GM10266 (cell line): ENCODE results near the gene GULP1.

Experiments used
- DNase-seq: peaks from one replicate; pipeline ENCODE4 v3.0.0; 2012; ENCODE audit errors: extremely low spot score
- CTCF ChIP-seq: IDR thresholded peaks from 2 replicates; pipeline ENCODE4 v1.5.1; 2012; ENCODE audit warnings: mild to moderate bottlenecking, low read depth; ENCODE audit not compliant: control insufficient read depth, insufficient read depth; ENCODE audit errors: missing control alignments

Gene GULP1

GRCh38 chr2:188523919-188524318 lies 232.2 kb downstream of the GULP1 start:
- DNase-seq = no peak

GRCh38 chr2:188524519-188525113 lies 232.9 kb downstream of the GULP1 start:
- TF ChIP-seq CTCF = peak; percentile 68
- DNase-seq = peak; percentile 12

More at GRCh38 chr2:188523919-188524318, 232.2 kb downstream of the GULP1 start:
- no peak for TF ChIP-seq CTCF

- TF ChIP-seq CTCF = no peak
- no peak for DNase-seq
Measured at GRCh38 chr2:188526701-188527100, 235.0 kb downstream of the GULP1 start.

GRCh38 chr2:188527141-188527540 lies 235.5 kb downstream of the GULP1 start:
- no peak for TF ChIP-seq CTCF
- no peak for DNase-seq

- TF ChIP-seq CTCF = no peak
- DNase-seq = no peak
Measured at GRCh38 chr2:188527581-188527993, 235.9 kb downstream of the GULP1 start.

GRCh38 chr2:188529710-188530109 lies 238.0 kb downstream of the GULP1 start:
- DNase-seq = no peak
- TF ChIP-seq CTCF = no peak

- TF ChIP-seq CTCF = no peak
- no peak for DNase-seq
Measured at GRCh38 chr2:188534875-188535274, 243.2 kb downstream of the GULP1 start.
